Measurements from ENCODE around the gene COL27A1.

DNA sequence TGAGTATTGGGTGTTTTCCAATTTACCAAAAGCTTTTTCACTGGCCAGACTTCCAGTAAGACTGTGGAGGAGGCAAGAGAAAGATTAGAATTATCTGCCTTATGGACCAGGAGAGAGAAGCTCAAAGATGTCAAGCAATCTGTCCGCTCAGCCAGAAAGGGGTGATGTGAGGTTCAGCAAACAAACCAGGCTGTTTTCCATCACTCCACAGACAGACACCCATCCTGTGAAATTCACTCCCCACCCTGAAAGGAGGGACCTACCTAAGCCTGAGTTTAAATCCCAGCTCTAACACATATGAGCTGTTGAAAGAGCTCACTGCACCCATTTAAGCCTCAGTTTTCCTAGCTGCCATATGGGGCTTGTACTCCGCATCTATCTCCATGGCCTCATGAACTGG is 14.9 kb upstream of the COL27A1 start:
- no peak for TF ChIP-seq POLR2AphosphoS5 (IDR thresholded peaks at IDR 0.05; ENCODE audit: low read depth, low read length)
- TF ChIP-seq, protein P1, sequence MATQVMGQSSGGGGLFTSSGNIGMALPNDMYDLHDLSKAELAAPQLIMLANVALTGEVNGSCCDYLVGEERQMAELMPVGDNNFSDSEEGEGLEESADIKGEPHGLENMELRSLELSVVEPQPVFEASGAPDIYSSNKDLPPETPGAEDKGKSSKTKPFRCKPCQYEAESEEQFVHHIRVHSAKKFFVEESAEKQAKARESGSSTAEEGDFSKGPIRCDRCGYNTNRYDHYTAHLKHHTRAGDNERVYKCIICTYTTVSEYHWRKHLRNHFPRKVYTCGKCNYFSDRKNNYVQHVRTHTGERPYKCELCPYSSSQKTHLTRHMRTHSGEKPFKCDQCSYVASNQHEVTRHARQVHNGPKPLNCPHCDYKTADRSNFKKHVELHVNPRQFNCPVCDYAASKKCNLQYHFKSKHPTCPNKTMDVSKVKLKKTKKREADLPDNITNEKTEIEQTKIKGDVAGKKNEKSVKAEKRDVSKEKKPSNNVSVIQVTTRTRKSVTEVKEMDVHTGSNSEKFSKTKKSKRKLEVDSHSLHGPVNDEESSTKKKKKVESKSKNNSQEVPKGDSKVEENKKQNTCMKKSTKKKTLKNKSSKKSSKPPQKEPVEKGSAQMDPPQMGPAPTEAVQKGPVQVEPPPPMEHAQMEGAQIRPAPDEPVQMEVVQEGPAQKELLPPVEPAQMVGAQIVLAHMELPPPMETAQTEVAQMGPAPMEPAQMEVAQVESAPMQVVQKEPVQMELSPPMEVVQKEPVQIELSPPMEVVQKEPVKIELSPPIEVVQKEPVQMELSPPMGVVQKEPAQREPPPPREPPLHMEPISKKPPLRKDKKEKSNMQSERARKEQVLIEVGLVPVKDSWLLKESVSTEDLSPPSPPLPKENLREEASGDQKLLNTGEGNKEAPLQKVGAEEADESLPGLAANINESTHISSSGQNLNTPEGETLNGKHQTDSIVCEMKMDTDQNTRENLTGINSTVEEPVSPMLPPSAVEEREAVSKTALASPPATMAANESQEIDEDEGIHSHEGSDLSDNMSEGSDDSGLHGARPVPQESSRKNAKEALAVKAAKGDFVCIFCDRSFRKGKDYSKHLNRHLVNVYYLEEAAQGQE (IDR thresholded peaks at IDR 0.05; ENCODE audit: insufficient read depth in 1 of 2, low read depth in 2 of 2, low read length in 2 of 2), result no peak
- no peak for TF ChIP-seq SIN3A (IDR thresholded peaks at IDR 0.05; ENCODE audit: borderline replicate concordance, insufficient read depth, low read length)
